HG03565 (cell line): ENCODE results near the gene MAMDC2.

Experiments
- ATAC-seq: cut with Tn5 transposase; IDR thresholded peaks from one replicate; pipeline ENCODE4 v1.9.1; 2021; ENCODE audit warnings: mild to moderate bottlenecking, moderate library complexity; ENCODE audit not compliant: unreplicated experiment

Gene MAMDC2, protein sequence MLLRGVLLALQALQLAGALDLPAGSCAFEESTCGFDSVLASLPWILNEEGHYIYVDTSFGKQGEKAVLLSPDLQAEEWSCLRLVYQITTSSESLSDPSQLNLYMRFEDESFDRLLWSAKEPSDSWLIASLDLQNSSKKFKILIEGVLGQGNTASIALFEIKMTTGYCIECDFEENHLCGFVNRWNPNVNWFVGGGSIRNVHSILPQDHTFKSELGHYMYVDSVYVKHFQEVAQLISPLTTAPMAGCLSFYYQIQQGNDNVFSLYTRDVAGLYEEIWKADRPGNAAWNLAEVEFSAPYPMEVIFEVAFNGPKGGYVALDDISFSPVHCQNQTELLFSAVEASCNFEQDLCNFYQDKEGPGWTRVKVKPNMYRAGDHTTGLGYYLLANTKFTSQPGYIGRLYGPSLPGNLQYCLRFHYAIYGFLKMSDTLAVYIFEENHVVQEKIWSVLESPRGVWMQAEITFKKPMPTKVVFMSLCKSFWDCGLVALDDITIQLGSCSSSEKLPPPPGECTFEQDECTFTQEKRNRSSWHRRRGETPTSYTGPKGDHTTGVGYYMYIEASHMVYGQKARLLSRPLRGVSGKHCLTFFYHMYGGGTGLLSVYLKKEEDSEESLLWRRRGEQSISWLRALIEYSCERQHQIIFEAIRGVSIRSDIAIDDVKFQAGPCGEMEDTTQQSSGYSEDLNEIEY

DNA sequence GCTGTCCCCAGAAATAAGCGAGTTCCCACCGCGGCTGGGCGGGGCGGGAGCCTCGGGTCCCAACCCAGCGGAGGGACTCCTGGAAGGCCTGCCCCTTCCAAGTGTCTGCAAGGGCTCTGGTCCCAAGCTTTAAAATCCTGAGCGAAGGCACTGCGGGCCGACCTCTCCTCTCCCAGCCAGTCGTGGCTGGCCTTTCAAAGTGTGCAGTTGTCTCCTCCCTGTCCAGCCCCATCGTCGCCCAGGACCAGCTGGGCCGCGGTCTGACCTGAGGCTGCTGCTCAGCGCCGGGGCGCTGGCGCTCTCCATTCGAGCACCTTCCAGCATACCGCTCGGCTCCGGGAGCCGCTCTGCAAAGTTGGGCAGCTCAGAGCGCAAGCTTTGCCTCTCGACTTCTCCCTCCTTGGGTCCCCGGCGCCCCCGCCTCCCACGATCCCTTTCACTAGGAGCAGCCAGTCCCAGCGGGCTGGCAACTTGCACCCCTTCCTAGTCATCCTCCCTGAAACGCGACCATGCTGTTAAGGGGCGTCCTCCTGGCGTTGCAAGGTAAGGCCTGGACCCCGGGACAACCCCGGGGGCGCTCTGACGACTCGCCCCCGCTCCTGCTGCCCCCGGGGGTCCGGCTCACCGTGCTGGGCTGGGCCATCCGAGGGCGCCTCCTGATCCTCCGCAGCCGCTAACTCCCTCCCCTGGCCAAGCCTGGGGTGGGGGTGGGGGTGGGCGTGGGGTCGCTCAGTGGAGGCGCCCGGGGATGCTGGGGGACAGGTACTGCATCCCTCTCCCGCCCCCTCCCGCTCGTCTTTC, at the start of gene MAMDC2:
Gene MAMDC2, plus strand, starts transcription at position 160 of the 801 bp plus-strand sequence. Its CDS starts 350 bp downstream, at position 510.
- no peak for ATAC-seq

- ATAC-seq, result no peak
Measured at GRCh38 chr9:69995846-69996245, 47.8 kb upstream of the MAMDC2 start.

- no peak for ATAC-seq
Measured at GRCh38 chr9:69996967-69997366, 46.7 kb upstream of the MAMDC2 start.

DNA sequence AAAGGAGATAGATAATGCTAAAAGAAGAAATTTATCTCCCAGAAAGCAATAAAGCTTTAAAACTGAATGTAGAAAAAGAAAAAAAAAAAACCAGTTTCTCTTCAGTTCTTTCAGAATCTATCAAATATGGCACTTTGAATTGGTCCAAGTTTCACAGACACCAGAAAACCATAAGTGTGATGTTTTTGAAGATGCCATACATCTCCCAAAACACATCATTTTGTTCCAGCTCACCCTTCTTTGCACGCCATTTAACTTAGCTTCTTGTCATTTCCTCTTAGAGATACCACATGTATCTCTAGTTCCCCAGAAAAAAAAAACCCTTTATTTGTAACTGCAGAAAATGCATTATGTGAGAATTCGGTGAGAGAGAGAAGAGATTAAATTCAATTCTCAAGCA, 46.1 kb upstream of the MAMDC2 start:
- ATAC-seq, result no peak

DNA sequence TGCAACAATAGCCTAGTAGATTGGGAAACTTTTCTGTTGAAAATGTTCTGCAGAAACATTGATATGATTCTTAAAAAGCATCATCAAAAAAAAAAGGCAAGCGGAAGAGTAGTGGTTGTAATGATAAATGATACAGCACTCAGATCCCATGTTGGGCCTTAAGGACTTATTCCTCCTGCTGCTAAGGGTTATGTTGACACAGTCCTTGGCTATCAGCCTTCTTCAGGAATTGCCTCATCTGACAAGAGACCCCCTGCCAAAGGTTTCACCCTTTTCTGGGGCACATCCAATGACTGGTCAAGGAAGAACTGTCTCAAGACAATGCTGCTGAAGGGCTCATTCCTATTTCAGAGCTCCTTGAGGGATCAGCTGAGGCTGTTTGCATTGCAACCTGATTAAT, 44.3 kb upstream of the MAMDC2 start:
- ATAC-seq, result no peak

DNA sequence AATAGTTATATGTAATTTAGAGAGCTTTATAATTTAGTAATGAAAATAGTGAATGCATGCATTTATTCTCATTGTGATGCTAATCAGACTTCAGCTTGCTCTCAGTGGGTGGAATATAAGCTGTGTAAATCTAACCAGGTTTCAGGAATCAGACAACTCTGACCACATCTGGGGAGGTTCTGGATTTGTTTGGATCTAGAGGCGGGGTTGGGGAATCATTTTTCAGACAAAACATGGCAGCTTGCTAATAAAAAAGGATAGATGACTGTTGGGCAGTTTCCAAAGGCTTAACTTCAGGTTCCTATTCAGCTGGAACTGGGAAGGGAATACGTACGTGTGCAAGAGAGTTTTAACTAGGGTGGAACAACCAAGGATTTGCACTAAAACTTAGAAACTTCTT, 43.2 kb upstream of the MAMDC2 start:
- ATAC-seq, result no peak

DNA sequence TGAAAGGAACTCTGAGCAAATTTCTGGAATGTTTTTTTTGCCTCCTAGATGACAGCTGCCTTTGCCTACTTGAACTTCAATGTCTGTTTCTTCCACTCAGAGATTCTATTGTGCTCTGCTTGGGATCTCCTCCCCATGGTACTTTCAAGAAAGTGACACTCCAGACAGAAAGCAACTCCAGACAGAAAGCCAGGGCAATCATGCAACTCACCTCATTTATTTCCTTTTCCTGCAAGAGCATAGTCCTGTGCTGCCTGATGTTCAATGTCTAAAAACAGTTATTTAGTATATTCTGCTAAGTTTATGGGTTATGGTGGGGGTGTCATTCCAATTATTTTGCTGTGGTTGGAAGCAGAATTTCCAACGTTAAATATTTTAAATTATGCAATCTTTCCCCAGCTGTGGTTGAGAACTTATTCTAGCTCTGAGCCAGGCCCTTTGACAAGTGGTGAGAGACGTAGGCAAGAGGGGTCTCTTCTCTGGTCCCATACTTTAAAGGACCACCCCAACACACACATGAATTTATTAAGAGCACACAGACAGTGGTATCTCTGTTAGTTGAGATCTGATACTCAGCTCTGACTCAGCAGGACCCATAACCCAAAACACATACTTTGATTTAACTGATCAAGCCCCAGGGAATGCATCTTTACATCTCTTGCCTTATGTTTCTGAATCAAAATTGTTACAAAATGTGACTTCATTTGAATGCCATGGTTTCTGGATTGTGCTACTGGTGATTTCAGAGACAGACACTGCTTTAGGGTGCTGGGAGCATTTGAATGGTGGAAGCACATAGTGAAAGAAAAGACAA, 39.5 kb upstream of the MAMDC2 start:
- no peak for ATAC-seq

- ATAC-seq, result no peak
Measured at GRCh38 chr9:70006306-70006705, 37.3 kb upstream of the MAMDC2 start.

- ATAC-seq, result no peak
Measured at GRCh38 chr9:70007831-70008230, 35.8 kb upstream of the MAMDC2 start.

- no peak for ATAC-seq
Measured at GRCh38 chr9:70010015-70010414, 33.6 kb upstream of the MAMDC2 start.

GRCh38 chr9:70011366-70011765, 32.3 kb upstream of the MAMDC2 start:
- no peak for ATAC-seq

DNA sequence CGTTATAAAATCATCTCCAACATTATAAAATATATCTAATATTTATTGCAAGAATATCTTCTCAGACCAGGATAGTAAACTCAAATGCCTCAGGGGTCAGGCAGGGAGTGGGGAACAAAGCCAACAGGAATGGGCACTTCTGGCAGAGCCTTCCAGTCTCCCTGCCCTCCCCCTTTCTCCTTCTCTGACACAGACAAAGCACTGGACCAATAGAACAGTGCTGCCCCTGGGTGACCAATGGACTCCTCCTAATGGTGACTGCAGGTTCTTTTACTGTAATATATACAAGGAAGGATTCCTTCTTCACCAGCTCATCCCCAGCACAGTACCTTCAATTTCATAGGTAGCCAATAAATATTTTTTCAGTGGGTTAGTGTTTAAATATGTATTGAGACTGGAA, 31.1 kb upstream of the MAMDC2 start:
- no peak for ATAC-seq

DNA sequence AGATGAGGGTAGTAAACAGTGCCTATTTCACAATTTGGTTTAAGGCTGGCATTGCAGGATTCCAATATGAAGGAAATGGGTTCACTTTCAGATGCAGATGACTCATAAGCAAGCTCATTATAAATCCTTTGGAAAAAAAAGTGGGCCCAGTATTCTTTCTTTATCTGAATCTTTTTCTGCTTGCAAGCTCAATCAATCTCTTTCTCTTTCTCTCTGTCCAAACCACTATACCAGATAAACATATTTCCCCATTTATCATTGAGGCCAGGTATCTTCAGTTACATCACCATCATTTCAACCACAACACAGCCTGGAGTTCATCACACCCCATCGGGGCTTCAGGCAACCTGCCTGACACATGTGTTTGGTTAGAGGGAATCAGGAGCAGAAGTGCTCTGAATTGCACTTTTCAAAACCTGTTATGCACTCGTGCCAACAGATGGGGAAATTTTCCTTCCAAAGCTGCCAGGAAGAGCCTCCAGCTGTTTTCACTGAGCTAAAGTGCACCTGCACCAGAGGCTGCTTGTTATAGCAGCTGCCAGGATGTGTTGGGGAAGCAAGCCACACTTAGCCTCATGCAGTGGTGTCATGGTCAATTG, 30.0 kb upstream of the MAMDC2 start:
- no peak for ATAC-seq

GRCh38 chr9:70015099-70015498, 28.5 kb upstream of the MAMDC2 start:
- ATAC-seq, result no peak

DNA sequence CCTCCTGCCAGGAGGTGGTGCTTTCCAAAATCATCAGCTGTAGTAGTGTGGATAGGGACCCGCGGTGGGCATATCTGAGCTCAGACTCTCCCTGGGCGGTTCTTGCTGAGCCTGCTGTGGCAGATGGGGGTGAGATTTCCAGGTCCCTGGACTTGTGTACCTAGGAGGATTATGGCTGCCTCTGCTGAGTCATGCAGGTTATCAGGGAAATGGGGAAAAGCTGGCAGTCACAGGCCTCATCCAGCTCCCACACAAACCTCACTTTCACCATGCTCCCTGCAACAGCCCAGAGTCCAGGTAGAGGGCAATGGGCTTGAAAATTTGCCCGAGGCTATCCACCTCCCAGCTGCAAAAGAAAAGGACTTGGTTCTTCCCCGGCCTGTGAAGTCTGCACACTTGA, 23.4 kb upstream of the MAMDC2 start:
- ATAC-seq, result no peak

- ATAC-seq, result no peak
Measured at GRCh38 chr9:70020991-70021571, 22.6 kb upstream of the MAMDC2 start.

GRCh38 chr9:70028287-70028686, 15.4 kb upstream of the MAMDC2 start:
- ATAC-seq, result no peak

- no peak for ATAC-seq
Measured at GRCh38 chr9:70030156-70030555, 13.5 kb upstream of the MAMDC2 start.

GRCh38 chr9:70031141-70031545, 12.5 kb upstream of the MAMDC2 start:
- peak; percentile 46 for ATAC-seq

DNA sequence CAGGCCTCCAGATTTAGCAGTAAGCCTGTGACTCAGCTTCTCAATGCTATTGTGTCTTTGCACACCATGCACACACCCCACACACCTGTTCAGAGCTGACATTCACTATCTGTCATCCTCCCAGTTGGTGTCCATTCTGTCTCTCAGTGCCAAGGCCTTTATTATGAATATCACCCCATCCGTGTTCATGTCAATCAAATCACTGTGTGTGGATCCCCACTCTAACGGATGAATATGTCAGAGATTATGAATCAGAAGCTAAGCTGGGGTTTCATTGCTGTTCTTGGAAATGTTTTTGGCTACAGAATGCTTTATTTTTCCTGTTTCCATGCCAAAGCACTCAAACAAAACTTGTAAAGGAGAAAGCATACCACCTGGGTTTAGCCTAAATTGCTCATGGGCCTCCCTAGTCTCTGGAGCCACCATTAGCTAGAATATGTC, 9.4 kb upstream of the MAMDC2 start:
- ATAC-seq, result no peak
